Measurements from ENCODE around the gene ELMO2. TPM values are rescaled to one million over a fixed set of nuclear protein-coding genes. Genes with fewer than 3 reads are reported as not detected.

The ELMO2 gene
- total and polyA plus RNA-seq, 2 of the 4 experiments (the other 2 are of a cell fraction): 29.2 to 52.7 TPM

DNA sequence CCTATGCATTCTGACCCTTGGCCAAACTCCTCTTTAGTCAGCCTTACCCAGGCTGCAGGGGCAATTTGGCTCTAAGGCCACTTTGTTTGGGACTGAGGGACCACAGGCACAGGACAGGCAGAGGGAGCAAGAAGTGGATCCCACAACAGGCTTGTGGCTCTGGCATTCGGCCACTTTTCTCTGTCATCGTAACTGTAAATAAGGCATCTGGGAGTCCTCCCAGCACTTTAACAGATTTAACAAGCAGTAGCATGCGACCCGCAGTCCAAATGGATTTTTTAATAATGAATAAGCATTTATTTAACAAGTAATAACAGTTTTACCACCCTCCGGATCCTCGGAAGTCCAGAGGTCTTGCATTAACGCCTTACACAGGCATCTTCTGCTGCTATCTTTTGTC lies 82.0 kb downstream of the ELMO2 start:
- no CpG with 5 or more reads among the region's 7 CpGs for WGBS, 2 experiments (ENCODE audit: extremely low coverage in 2 of 2, insufficient read length in 1 of 2)
- Histone ChIP-seq H2BK20ac (ENCODE audit: low read depth, low read length) (no peak overlapping the region), H4K91ac (ENCODE audit: insufficient read depth, low read depth, low read length) (no peak overlapping the region), H3K27me3 (ENCODE audit: control insufficient read depth, insufficient read depth, low read length) (peaks cover 50% of the 10 kb centered on the region), H3K4me1 (ENCODE audit: control insufficient read depth, insufficient read depth, low read length) (no peaks in the 10 kb centered on the region), H3K4ac (ENCODE audit: low read depth, low read length) (no peak overlapping the region), H2BK15ac (ENCODE audit: low read depth, low read length) (no peak overlapping the region), H2AK5ac (ENCODE audit: low read depth, low read length) (no peak overlapping the region), H4K20me1 (ENCODE audit: insufficient read depth, low read length) (no peaks in the 10 kb centered on the region), H3K36me3 (ENCODE audit: control insufficient read depth, insufficient read depth, low read length) (no peaks in the 10 kb centered on the region), H3K9me1 (ENCODE audit: insufficient read depth, low read length) (no peaks in the 10 kb centered on the region), H3K27ac (ENCODE audit: insufficient read depth, low read length) (no peak overlapping the region), H2BK120ac (ENCODE audit: low read depth, low read length) (no peak overlapping the region), H3K56ac (ENCODE audit: extremely low read depth, insufficient read depth, low read length) (no peak overlapping the region), H3K9ac (ENCODE audit: low read depth, low read length) (no peak overlapping the region), H3K9me3 (ENCODE audit: control insufficient read depth, insufficient read depth, low read length) (no peaks in the 10 kb centered on the region), H4K8ac (ENCODE audit: low read depth in 2 of 2, low read length in 2 of 2) (no peak overlapping the region), H3K18ac (ENCODE audit: low read depth, low read length) (no peak overlapping the region), H4K5ac (ENCODE audit: low read depth, low read length) (no peak overlapping the region), H3K79me1 (ENCODE audit: low read depth in 1 of 2, low read length in 2 of 2) (no peaks in the 10 kb centered on the region), H3K4me3 (ENCODE audit: insufficient read depth, low read depth, low read length) (no peak overlapping the region), H2AK9ac (replicated peaks; ENCODE audit: low read depth, low read length, poor library complexity) (no peak overlapping the region), H2AFZ (replicated peaks; ENCODE audit: low read length, poor library complexity) (no peak overlapping the region), H3K14ac (replicated peaks; ENCODE audit: low read depth, low read length) (no peak overlapping the region), H3K23ac (ENCODE audit: low read depth, low read length) (no peak overlapping the region), H2BK5ac (ENCODE audit: low read depth, low read length, poor library complexity, severe bottlenecking) (no peak overlapping the region), H3K4me2 (ENCODE audit: low read depth, low read length) (no peak overlapping the region)
- dilution Hi-C loops (cut with HindIII; ENCODE audit: low sequenced_read_pairs, unreplicated experiment) (no loop called here), in situ Hi-C loops (cut with MboI; ENCODE audit: low sequenced_read_pairs) (no loop called here), intact Hi-C loops (cut with micrococcal nuclease) (no loop called here)
- DNase-seq: no peak
- ChIA-PET POLR2A (ENCODE audit: unreplicated experiment) (no interaction called here), CTCF (no interaction called here)
- no peak for TF ChIP-seq BHLHE40 (IDR thresholded peaks at IDR 0.05; ENCODE audit: low read depth, low read length)
- no peak for TF ChIP-seq CHD1 (IDR thresholded peaks at IDR 0.05; ENCODE audit: low read depth, low read length)
- no peak for TF ChIP-seq MAZ (IDR thresholded peaks at IDR 0.05; ENCODE audit: borderline replicate concordance, low read depth, low read length)
- TF ChIP-seq, protein P1, sequence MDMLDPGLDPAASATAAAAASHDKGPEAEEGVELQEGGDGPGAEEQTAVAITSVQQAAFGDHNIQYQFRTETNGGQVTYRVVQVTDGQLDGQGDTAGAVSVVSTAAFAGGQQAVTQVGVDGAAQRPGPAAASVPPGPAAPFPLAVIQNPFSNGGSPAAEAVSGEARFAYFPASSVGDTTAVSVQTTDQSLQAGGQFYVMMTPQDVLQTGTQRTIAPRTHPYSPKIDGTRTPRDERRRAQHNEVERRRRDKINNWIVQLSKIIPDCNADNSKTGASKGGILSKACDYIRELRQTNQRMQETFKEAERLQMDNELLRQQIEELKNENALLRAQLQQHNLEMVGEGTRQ (IDR thresholded peaks at IDR 0.05; ENCODE audit: low read depth, low read length): no peak
- TF ChIP-seq RAD21 (IDR thresholded peaks at IDR 0.05; ENCODE audit: low read length): no peak
- no peak for TF ChIP-seq MXI1 (IDR thresholded peaks at IDR 0.05; ENCODE audit: borderline replicate concordance, low read depth, low read length)
- no peak for ATAC-seq (ENCODE audit: low read depth)
- BruUV-seq (replicated peaks): no TSS peak
